ENCODE measurements around the gene CD9.
A peak's percentile ranks its signal among the peaks of the same experiment; 100 is the strongest.

Gene CD9

GRCh38 chr12:6199531-6200255 lies 507 bp upstream of the CD9 start:
- H3K4me3 ChIP-seq (ENCODE audit: low read depth, low read length): peak overlapping the region; percentile 66
- H3K27me3 ChIP-seq (replicated peaks): no peaks in the 10 kb centered on the region
- no peak for DNase-seq
- H3K27ac ChIP-seq: no peak overlapping the region
- no peaks in the 10 kb centered on the region for H3K36me3 ChIP-seq (replicated peaks)
- no peak for TF ChIP-seq CTCF (IDR thresholded peaks at IDR 0.05; ENCODE audit: low read depth, low read length, missing control alignments)
- in situ Hi-C loops (cut with HindIII; ENCODE audit: low pct_ligation_motif_present, low sequenced_read_pairs): no loop called here

GRCh38 chr12:6201213-6201608 lies 1.0 kb downstream of the CD9 start:
- in situ Hi-C loops (cut with HindIII; ENCODE audit: low pct_ligation_motif_present, low sequenced_read_pairs): no loop called here
- no peaks in the 10 kb centered on the region for H3K27me3 ChIP-seq (replicated peaks)
- H3K4me3 ChIP-seq (ENCODE audit: low read depth, low read length): peak overlapping the region; percentile 66
- no peak for TF ChIP-seq CTCF (IDR thresholded peaks at IDR 0.05; ENCODE audit: low read depth, low read length, missing control alignments)
- no peak for DNase-seq
- H3K27ac ChIP-seq: no peak overlapping the region
- H3K36me3 ChIP-seq (replicated peaks): no peaks in the 10 kb centered on the region

GRCh38 chr12:6201826-6202225 lies 1.6 kb downstream of the CD9 start:
- Histone ChIP-seq H3K27ac (no peak overlapping the region), H3K36me3 (replicated peaks) (no peaks in the 10 kb centered on the region), H3K4me3 (ENCODE audit: low read depth, low read length) (no peak overlapping the region), H3K27me3 (replicated peaks) (no peaks in the 10 kb centered on the region)
- DNase-seq: no peak
- in situ Hi-C loops (cut with HindIII; ENCODE audit: low pct_ligation_motif_present, low sequenced_read_pairs): no loop called here
- no peak for TF ChIP-seq CTCF (IDR thresholded peaks at IDR 0.05; ENCODE audit: low read depth, low read length, missing control alignments)

GRCh38 chr12:6202304-6202703 lies 2.1 kb downstream of the CD9 start:
- no peak overlapping the region for H3K27ac ChIP-seq
- no peak overlapping the region for H3K4me3 ChIP-seq (ENCODE audit: low read depth, low read length)
- in situ Hi-C loops (cut with HindIII; ENCODE audit: low pct_ligation_motif_present, low sequenced_read_pairs): no loop called here
- H3K27me3 ChIP-seq (replicated peaks): no peaks in the 10 kb centered on the region
- no peak for DNase-seq
- no peaks in the 10 kb centered on the region for H3K36me3 ChIP-seq (replicated peaks)
- no peak for TF ChIP-seq CTCF (IDR thresholded peaks at IDR 0.05; ENCODE audit: low read depth, low read length, missing control alignments)

GRCh38 chr12:6202846-6203245 lies 2.6 kb downstream of the CD9 start:
- in situ Hi-C loops (cut with HindIII; ENCODE audit: low pct_ligation_motif_present, low sequenced_read_pairs): no loop called here
- Histone ChIP-seq H3K27ac (no peak overlapping the region), H3K36me3 (replicated peaks) (no peaks in the 10 kb centered on the region), H3K27me3 (replicated peaks) (no peaks in the 10 kb centered on the region), H3K4me3 (ENCODE audit: low read depth, low read length) (no peak overlapping the region)
- DNase-seq: no peak
- no peak for TF ChIP-seq CTCF (IDR thresholded peaks at IDR 0.05; ENCODE audit: low read depth, low read length, missing control alignments)

GRCh38 chr12:6203601-6204000 lies 3.4 kb downstream of the CD9 start:
- TF ChIP-seq CTCF (IDR thresholded peaks at IDR 0.05; ENCODE audit: low read depth, low read length, missing control alignments): no peak
- Histone ChIP-seq H3K4me3 (ENCODE audit: low read depth, low read length) (no peak overlapping the region), H3K36me3 (replicated peaks) (no peaks in the 10 kb centered on the region), H3K27ac (no peak overlapping the region), H3K27me3 (replicated peaks) (no peaks in the 10 kb centered on the region)
- no peak for DNase-seq
- in situ Hi-C loops (cut with HindIII; ENCODE audit: low pct_ligation_motif_present, low sequenced_read_pairs): no loop called here

All from brain microvascular endothelial cell (primary cell).